ENCODE results near the gene CSAG3. TPM values are rescaled to one million over a fixed set of nuclear protein-coding genes. Genes with fewer than 3 reads are reported as not detected.
"Not testable (repeated sequence)": the region's sequence is repeated elsewhere in the genome, so short reads cannot be mapped to it uniquely, and the experiment has no call there.

Gene CSAG3
- total RNA-seq, result 0.73 TPM in 1 of 2 replicates, not detected in the other

- intact Hi-C loops (cut with micrococcal nuclease), result not testable (repeated sequence)
Measured at GRCh38 chrX:152758918-152759317, at the start of gene CSAG3. Gene CSAG3 (plus strand): TSS chrX:152759218.

- intact Hi-C loops (cut with micrococcal nuclease), result not testable (repeated sequence)
Measured at GRCh38 chrX:152713195-152713594, 45.8 kb upstream of the CSAG3 start.

GRCh38 chrX:152713815-152714787 is 44.9 kb upstream of the CSAG3 start, which contains the start of gene MAGEA2B:
Gene MAGEA2B (plus strand): TSS chrX:152714628. CDS start chrX:152717107, 2,479 bp downstream.
- intact Hi-C loops (cut with micrococcal nuclease), result not testable (repeated sequence)

GRCh38 chrX:152725409-152725808 is 33.6 kb upstream of the CSAG3 start:
- intact Hi-C loops (cut with micrococcal nuclease), result no loop called here

GRCh38 chrX:152733261-152733975 is 25.6 kb upstream of the CSAG3 start, which contains the start of the genes CSAG1 and MAGEA12:
Gene CSAG1 (minus strand): TSS chrX:152733721. CDS start chrX:152732460, 1,261 bp downstream.
Gene MAGEA12 (plus strand): TSS chrX:152733757. CDS start chrX:152736162, 2,405 bp downstream.
- intact Hi-C loops (cut with micrococcal nuclease), result no loop called here

GRCh38 chrX:152734143-152734858 is 24.7 kb upstream of the CSAG3 start:
- intact Hi-C loops (cut with micrococcal nuclease), result not testable (repeated sequence)

- intact Hi-C loops (cut with micrococcal nuclease), result no loop called here
Measured at GRCh38 chrX:152735101-152735500, 23.9 kb upstream of the CSAG3 start.

- intact Hi-C loops (cut with micrococcal nuclease), result no loop called here
Measured at GRCh38 chrX:152735860-152736511, 23.0 kb upstream of the CSAG3 start.

- intact Hi-C loops (cut with micrococcal nuclease), result not testable (repeated sequence)
Measured at GRCh38 chrX:152736528-152736927, 22.5 kb upstream of the CSAG3 start.

GRCh38 chrX:152738560-152738959 is 20.5 kb upstream of the CSAG3 start:
- intact Hi-C loops (cut with micrococcal nuclease), result no loop called here

GRCh38 chrX:152753686-152754650 is 5.0 kb upstream of the CSAG3 start, which contains the start of gene MAGEA2:
Gene MAGEA2 (minus strand): TSS chrX:152753842. CDS start chrX:152751363, 2,479 bp downstream.
- intact Hi-C loops (cut with micrococcal nuclease), result not testable (repeated sequence)

GRCh38 chrX:152754871-152755270 is 4.1 kb upstream of the CSAG3 start:
- intact Hi-C loops (cut with micrococcal nuclease), result not testable (repeated sequence)

- intact Hi-C loops (cut with micrococcal nuclease), result not testable (repeated sequence)
Measured at GRCh38 chrX:152759544-152759943, 526 bp downstream of the CSAG3 start.

GRCh38 chrX:152761582-152761981 is 2.6 kb downstream of the CSAG3 start:
- intact Hi-C loops (cut with micrococcal nuclease), result not testable (repeated sequence)

GRCh38 chrX:152766562-152766961 is 7.5 kb downstream of the CSAG3 start:
- intact Hi-C loops (cut with micrococcal nuclease), result not testable (repeated sequence)

GRCh38 chrX:152769549-152770289 is 10.7 kb downstream of the CSAG3 start, which contains the start of gene MAGEA6:
Gene MAGEA6 (minus strand): TSS chrX:152769689. CDS start chrX:152767650, 2,039 bp downstream.
- intact Hi-C loops (cut with micrococcal nuclease), result not testable (repeated sequence)

- intact Hi-C loops (cut with micrococcal nuclease), result not testable (repeated sequence)
Measured at GRCh38 chrX:152787062-152787461, 28.0 kb downstream of the CSAG3 start.

- intact Hi-C loops (cut with micrococcal nuclease), result no loop called here
Measured at GRCh38 chrX:152798945-152799344, 39.9 kb downstream of the CSAG3 start.
